Measurements from ENCODE around the gene MAPRE3. TPM values are rescaled to one million over a fixed set of nuclear protein-coding genes. Genes with fewer than 3 reads are reported as not detected.
A peak's percentile ranks its signal among the peaks of the same experiment; 100 is the strongest.

MAPRE3 gene
- total RNA-seq, 4 donors from 2014 or later: 8.5 to 18.6 (median 12.4) TPM

- Histone ChIP-seq H3K4me1 (peaks cover 0 to 30% (median 15%) of the 10 kb centered on the region in 3 donors), H3K4me3 (peak overlapping the region; percentile 89 to 99), H3K36me3 (peaks cover 0 to 43% of the 10 kb centered on the region in 2 donors), H3K9me3 (no peaks in the 10 kb centered on the region), H3K27me3 (no peaks in the 10 kb centered on the region), H3K27ac (peak overlapping the region; percentile 85 to 98 (median 96))
- WGBS, 2 donors (ENCODE audit: low coverage in 1 of 2): 6 to 8% methylated on average over 2 to 3 of the region's 24 CpGs
- peak; percentile 0 for ATAC-seq
- TF ChIP-seq CTCF (IDR thresholded peaks at IDR 0.05) (no peak), EP300 (IDR thresholded peaks at IDR 0.05) (no peak), POLR2AphosphoS5 (IDR thresholded peaks at IDR 0.05) (no peak), POLR2A (IDR thresholded peaks at IDR 0.05) (no peak)
Measured at GRCh38 chr2:27051902-27052645, 81.6 kb downstream of the MAPRE3 start.

DNA sequence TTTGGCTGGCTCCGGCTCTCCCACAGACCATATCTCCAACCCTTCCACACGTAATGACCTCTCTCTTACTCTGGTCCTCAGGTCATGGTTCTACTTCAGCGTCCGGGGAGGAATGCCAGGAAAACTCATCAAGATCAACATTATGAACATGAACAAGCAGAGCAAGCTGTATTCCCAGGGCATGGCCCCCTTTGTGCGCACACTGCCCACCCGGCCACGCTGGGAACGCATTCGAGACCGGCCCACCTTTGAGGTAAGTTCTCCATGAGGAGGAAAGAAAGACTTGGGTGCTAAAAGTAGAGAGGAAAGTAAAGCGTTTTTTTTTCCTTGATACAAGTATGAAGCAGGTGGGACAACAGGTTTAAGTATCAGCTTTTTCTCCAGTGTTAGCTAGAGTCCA is 82.9 kb downstream of the MAPRE3 start:
- no peaks in the 10 kb centered on the region for H3K27me3 ChIP-seq
- peaks cover 0 to 56% of the 10 kb centered on the region in 2 donors for H3K36me3 ChIP-seq
- ATAC-seq: no peak
- no peak overlapping the region for H3K4me3 ChIP-seq
- H3K4me1 ChIP-seq: peaks cover 0 to 30% (median 15%) of the 10 kb centered on the region in 3 donors
- no peaks in the 10 kb centered on the region for H3K9me3 ChIP-seq
- 67 to 76% methylated on average over 3 to 9 of the region's 11 CpGs for WGBS, 2 donors (ENCODE audit: low coverage in 1 of 2)
- TF ChIP-seq CTCF (IDR thresholded peaks at IDR 0.05) (no peak), EP300 (IDR thresholded peaks at IDR 0.05) (no peak)
- H3K27ac ChIP-seq: peak overlapping the region in 1 of 4 donors; percentile 96

DNA sequence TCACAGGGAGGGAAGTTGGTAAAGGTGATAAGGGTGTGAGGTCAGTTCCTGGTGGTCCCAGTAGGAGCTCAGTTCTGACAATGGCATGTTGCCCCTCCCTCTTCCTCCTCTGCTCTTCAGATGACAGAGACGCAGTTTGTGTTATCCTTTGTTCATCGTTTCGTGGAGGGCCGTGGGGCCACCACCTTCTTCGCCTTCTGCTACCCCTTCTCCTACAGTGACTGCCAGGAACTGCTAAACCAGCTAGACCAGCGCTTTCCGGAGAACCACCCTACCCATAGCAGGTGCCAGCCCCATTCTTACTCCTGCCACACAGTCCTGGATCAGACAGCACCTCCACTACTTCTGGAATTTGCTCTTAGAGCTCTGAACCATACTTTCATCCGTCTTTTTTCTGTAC is 83.3 kb downstream of the MAPRE3 start:
- ATAC-seq: no peak
- H3K27ac ChIP-seq: no peak overlapping the region
- peaks cover 0 to 30% (median 15%) of the 10 kb centered on the region in 3 donors for H3K4me1 ChIP-seq
- H3K36me3 ChIP-seq: peaks cover 0 to 60% of the 10 kb centered on the region in 2 donors
- H3K9me3 ChIP-seq: no peaks in the 10 kb centered on the region
- H3K27me3 ChIP-seq: no peaks in the 10 kb centered on the region
- 80 to 85% methylated on average over 7 to 8 of the region's 8 CpGs for WGBS, 2 donors (ENCODE audit: low coverage in 1 of 2)
- H3K4me3 ChIP-seq: no peak overlapping the region
- TF ChIP-seq EP300 (IDR thresholded peaks at IDR 0.05) (no peak), POLR2AphosphoS5 (IDR thresholded peaks at IDR 0.05) (no peak), CTCF (IDR thresholded peaks at IDR 0.05) (no peak), POLR2A (IDR thresholded peaks at IDR 0.05) (no peak)

GRCh38 chr2:27054721-27055120 is 84.3 kb downstream of the MAPRE3 start:
- no peak overlapping the region for H3K4me3 ChIP-seq
- ATAC-seq: no peak
- no peak for TF ChIP-seq CTCF (IDR thresholded peaks at IDR 0.05)
- no peak for TF ChIP-seq EP300 (IDR thresholded peaks at IDR 0.05)
- no peak for TF ChIP-seq POLR2AphosphoS5 (IDR thresholded peaks at IDR 0.05)
- 92 to 100% methylated on average over 1 to 5 of the region's 11 CpGs for WGBS, 2 donors (ENCODE audit: low coverage in 1 of 2)
- no peaks in the 10 kb centered on the region for H3K27me3 ChIP-seq
- peaks cover 0 to 70% of the 10 kb centered on the region in 2 donors for H3K36me3 ChIP-seq
- H3K27ac ChIP-seq: no peak overlapping the region
- peaks cover 0 to 22% (median 9%) of the 10 kb centered on the region in 3 donors for H3K4me1 ChIP-seq
- no peaks in the 10 kb centered on the region for H3K9me3 ChIP-seq

DNA sequence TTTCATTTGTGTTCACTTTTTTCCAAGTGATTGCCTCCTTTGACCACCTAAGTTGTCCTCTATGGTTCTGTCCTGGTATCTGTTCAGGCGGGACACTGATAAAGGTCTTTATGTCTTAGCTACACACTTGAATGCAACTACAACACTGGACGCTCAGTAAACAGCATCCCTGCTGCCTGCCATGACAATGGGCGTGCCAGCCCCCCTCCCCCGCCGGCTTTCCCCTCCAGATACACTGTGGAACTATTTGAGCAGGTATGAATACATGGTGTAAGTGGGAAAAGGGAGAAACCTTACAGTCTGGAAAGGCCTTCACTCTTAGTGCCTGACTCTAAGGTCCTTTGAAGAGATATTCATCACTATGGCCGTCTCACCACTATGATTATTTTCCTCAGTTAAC is 86.7 kb downstream of the MAPRE3 start:
- H3K27me3 ChIP-seq: no peaks in the 10 kb centered on the region
- H3K27ac ChIP-seq: no peak overlapping the region
- no peak for ATAC-seq
- TF ChIP-seq POLR2AphosphoS5 (IDR thresholded peaks at IDR 0.05) (no peak), CTCF (IDR thresholded peaks at IDR 0.05) (no peak), POLR2A (IDR thresholded peaks at IDR 0.05) (no peak), EP300 (IDR thresholded peaks at IDR 0.05) (no peak)
- WGBS, 2 donors (ENCODE audit: low coverage in 1 of 2): 72 to 87% methylated on average over 3 to 5 of the region's 6 CpGs
- H3K36me3 ChIP-seq: peaks cover 0 to 83% of the 10 kb centered on the region in 2 donors
- no peaks in the 10 kb centered on the region for H3K9me3 ChIP-seq
- H3K4me3 ChIP-seq: no peak overlapping the region
- peaks cover 0 to 9% (median 6%) of the 10 kb centered on the region in 3 donors for H3K4me1 ChIP-seq
